Raji (cell line): ENCODE data around the gene MT1X.

Experiments
- POLR2A ChIP-seq: IDR thresholded peaks from 2 replicates; pipeline ENCODE4 v1.6.1; 2011; ENCODE audit warnings: low read depth, low read length, control low read depth; ENCODE audit not compliant: insufficient read depth

The MT1X gene

GRCh38 chr16:56684926-56685590 lies 2.8 kb downstream of the MT1X start:
- TF ChIP-seq POLR2A: no peak

- TF ChIP-seq POLR2A: no peak
These were observed 4.5 kb downstream of the MT1X start for GRCh38 chr16:56686758-56687157.

DNA sequence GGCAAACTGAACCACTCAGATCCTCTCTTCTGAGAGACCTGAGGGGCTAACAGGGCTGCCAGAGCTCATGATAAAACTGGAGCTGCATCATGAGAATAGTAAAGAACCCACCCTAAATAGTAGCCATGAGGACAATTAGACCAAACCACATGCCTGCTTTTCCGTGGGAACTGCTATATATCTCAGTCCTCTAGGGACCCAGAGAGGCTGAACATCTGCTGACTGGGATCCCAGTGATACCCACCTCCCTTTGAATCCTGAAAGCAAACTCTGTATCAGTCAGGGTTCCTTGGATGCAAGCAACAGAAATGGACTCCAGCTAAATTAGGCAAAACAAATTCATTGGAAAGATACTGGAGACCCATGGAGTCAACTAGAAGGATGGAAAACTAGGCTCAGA lies 6.5 kb downstream of the MT1X start:
- no peak for TF ChIP-seq POLR2A

DNA sequence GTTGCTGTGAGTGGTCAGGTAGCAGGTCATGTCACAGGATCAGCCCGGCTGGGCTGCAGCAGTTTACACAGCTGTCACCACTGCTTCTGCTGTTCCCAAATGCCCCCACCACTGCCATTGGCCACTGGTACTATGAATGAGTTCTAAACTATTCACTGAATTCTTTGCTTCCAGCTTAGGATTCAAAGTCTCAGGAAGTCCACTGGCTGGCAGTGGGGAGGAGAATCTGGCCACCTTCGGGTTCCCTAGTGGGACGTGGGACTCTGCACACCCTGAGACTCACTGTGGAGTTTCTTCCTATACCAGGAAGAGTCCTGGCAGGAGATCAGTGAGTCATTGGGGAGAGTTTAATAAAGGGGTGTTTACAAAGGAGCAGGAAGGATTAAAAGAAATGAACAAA lies 6.9 kb downstream of the MT1X start:
- TF ChIP-seq POLR2A: no peak

- TF ChIP-seq POLR2A: no peak
These were observed 8.3 kb downstream of the MT1X start for GRCh38 chr16:56690420-56691122.

- no peak for TF ChIP-seq POLR2A
These were observed 9.6 kb downstream of the MT1X start for GRCh38 chr16:56691885-56692284.

DNA sequence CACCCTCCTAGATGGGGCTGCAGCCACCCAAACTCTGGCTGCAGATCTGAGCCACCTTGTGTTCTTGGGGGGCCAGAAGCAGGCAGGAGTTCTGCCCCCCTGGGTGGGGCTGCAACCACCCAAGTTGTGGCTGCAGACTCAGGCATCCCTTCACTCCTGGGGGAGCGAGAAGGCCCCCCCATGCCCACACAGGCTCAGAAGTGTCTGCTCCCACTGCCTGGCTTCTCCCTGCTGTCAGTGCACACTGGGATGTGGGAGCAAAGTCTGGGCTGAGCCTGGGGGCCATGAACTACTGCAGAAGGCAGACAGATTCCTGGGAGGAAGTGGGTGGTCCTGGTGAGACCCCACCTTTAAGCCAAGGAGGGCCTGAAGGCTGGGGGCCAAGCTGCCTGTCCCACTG lies 13.0 kb downstream of the MT1X start:
- TF ChIP-seq POLR2A: no peak

GRCh38 chr16:56697456-56698155 lies 15.3 kb downstream of the MT1X start:
- no peak for TF ChIP-seq POLR2A

DNA sequence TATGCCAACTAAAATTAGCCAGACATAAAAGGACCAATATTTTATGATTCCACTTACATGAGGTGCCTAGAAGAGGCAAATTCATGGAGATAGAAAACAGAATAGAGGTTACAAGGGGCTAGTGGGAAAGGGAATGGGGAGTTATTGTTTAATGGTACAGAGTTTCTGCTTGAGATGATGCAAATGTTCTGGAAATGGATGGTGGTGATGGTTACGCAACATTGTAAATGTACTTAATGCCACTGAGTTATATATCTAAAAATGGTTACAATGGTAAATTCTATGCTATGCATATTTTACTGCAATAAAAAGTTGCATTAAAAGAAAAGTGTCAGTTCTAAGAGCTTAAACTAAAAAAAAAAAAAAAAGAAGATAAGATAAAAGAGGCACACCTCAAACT lies 17.9 kb downstream of the MT1X start:
- no peak for TF ChIP-seq POLR2A

DNA sequence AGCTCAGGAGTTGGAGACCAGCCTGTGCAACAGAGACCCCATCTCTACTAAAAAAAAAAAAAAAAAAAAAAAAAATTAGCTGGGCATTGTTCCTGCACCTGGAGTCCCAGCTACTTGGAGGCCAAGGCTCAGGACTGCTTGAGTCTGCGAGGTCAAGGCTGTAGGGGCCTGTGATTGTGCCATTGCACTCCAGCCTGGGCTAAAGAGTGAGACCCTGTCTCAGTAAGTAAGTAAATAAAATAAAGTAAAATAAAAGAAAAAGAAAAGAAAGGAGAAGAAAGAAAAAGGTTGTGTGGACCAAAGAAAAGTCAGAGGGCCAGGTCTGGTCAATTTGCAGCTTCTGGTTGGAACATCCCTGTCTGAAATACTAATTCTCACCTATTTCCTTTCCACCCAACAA lies 18.4 kb downstream of the MT1X start:
- TF ChIP-seq POLR2A: no peak

DNA sequence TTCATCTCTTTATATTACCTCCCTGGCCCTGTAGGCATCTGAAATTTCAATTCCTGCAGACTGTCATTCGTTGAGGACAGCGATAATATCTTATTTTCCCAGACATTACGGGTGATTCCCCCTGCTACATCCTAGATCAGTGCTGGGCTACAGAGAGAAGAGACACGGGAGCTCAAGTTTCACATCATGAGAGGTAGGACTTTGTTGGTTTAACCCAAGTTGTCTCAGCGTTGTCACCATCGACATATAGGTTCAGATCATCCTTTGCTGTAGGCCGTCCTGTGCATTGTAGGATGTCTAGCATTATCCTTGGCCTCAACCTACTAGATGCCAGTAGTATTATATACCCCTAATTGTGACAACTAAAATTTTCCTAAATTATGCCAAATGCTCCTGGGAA lies 19.3 kb downstream of the MT1X start:
- no peak for TF ChIP-seq POLR2A

DNA sequence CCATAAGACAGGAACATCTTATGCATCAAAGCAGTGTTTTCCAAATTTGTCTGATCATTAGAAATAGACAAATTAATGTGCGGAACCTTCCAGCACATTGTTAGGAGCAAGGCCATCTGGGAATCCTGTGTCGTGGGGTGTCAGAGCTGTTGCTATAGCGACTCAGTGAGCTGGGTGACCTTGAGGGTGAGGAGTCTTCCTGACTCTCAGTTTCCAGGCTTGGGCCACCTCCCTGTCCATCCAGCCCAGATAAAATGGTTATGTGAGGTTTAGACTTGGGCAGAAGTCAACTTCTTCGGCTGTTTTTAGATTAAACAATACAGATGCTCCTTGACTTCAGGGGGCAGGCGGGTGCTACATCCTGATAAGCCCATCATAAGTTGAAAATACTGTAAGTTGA lies 20.6 kb downstream of the MT1X start:
- no peak for TF ChIP-seq POLR2A

GRCh38 chr16:56708525-56709442 lies 26.5 kb downstream of the MT1X start:
- TF ChIP-seq POLR2A: no peak

DNA sequence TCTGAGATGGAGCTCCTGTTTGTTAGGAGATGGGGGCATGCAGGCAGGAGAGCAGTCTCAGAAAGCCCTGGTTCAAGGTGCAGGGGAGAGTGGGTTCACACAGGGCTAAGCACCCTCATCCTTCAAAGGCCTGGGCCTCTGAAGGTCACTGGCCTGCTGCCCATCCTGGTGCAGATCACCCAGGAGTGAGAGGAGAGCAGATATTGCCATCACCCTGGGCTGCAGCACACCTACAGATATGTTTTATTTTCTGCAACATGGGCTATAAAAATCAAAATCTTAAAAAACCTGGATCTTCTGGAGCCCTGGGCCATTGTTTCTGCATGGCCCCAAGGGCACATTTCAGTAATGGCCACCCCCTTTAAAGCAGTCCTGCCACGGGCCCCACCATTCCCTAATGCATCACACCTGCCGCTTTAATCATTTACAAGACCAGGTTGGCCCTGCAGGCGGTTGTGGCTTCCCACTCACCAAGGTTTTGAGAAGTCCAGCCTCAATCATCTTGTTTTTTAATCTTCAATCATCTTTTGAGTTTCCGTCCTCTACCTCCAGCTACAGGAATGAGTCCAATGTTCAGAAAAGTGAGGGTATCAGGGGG lies 27.3 kb downstream of the MT1X start:
- TF ChIP-seq POLR2A: no peak
